Astrocyte (in vitro differentiated cells and primary cell): ENCODE measurements around the gene TUBA4B. TPM values are rescaled to one million over a fixed set of nuclear protein-coding genes. Genes with fewer than 3 reads are reported as not detected.

Experiments used
- DNase-seq: peaks from one replicate; pipeline ENCODE4 v3.0.0-alpha.2; 2010; ENCODE audit warnings: low read depth
- FAIRE-seq: peaks from 2 replicates; lab custom pipeline; 2011; peaks lifted over from hg19 to GRCh38; lab: Jason Lieb, UNC
- H2AFZ ChIP-seq: 2 replicates; pipeline ENCODE4 v1.6.0; 2012; ENCODE audit warnings: low read depth, low read length, inconsistent platforms
- H3K27ac ChIP-seq: 2 replicates; pipeline ENCODE4 v1.5.1; 2011; ENCODE audit warnings: low read depth, low read length, inconsistent platforms
- H3K27me3 ChIP-seq: 2 replicates; pipeline ENCODE4 v1.6.0; 2011; ENCODE audit warnings: low read length, inconsistent platforms; ENCODE audit not compliant: insufficient read depth
- H3K36me3 ChIP-seq: 2 replicates; pipeline ENCODE4 v1.5.1; 2011; ENCODE audit warnings: low read length, inconsistent platforms; ENCODE audit not compliant: insufficient read depth
- H3K4me1 ChIP-seq: 2 replicates; pipeline ENCODE4 v1.5.1; 2011; ENCODE audit warnings: low read length, inconsistent platforms; ENCODE audit not compliant: insufficient read depth
- H3K4me2 ChIP-seq: 2 replicates; pipeline ENCODE4 v1.6.0; 2012; ENCODE audit warnings: low read length, inconsistent platforms
- H3K4me3 ChIP-seq: 2 replicates; pipeline ENCODE4 v1.5.1; 2011; ENCODE audit warnings: low read depth, mild to moderate bottlenecking, low read length, inconsistent platforms; ENCODE audit not compliant: insufficient read depth
- H3K79me2 ChIP-seq: 2 replicates; pipeline ENCODE4 v1.6.0; 2012; ENCODE audit warnings: mild to moderate bottlenecking, low read length, inconsistent platforms; ENCODE audit not compliant: insufficient read depth
- H3K9ac ChIP-seq: 2 replicates; pipeline ENCODE4 v1.6.0; 2012; ENCODE audit warnings: mild to moderate bottlenecking, low read length, inconsistent platforms
- H3K9me3 ChIP-seq: 2 replicates; pipeline ENCODE4 v1.5.1; 2012; ENCODE audit warnings: low read depth, mild to moderate bottlenecking, low read length, inconsistent platforms; ENCODE audit not compliant: insufficient read depth
- H4K20me1 ChIP-seq: 2 replicates; pipeline ENCODE4 v1.6.0; 2012; ENCODE audit warnings: low read length, inconsistent platforms; ENCODE audit not compliant: insufficient read depth
- H3K27ac Mint-ChIP-seq: one replicate; pipeline ENCODE4 v1.8.0; 2021; ENCODE audit warnings: mild to moderate bottlenecking, mixed read lengths; ENCODE audit not compliant: unreplicated experiment
- H3K27me3 Mint-ChIP-seq: one replicate; pipeline ENCODE4 v1.8.0; 2021; ENCODE audit warnings: low read depth, mixed read lengths; ENCODE audit not compliant: unreplicated experiment
- H3K36me3 Mint-ChIP-seq: one replicate; pipeline ENCODE4 v1.8.0; 2021; ENCODE audit warnings: low read depth, mixed read lengths; ENCODE audit not compliant: unreplicated experiment
- H3K4me1 Mint-ChIP-seq: one replicate; pipeline ENCODE4 v1.8.0; 2021; ENCODE audit warnings: low read depth, mixed read lengths; ENCODE audit not compliant: unreplicated experiment
- H3K4me3 Mint-ChIP-seq: one replicate; pipeline ENCODE4 v1.8.0; 2021; ENCODE audit warnings: mild to moderate bottlenecking, moderate library complexity, mixed read lengths; ENCODE audit not compliant: unreplicated experiment
- H3K9me3 Mint-ChIP-seq: one replicate; pipeline ENCODE4 v1.8.0; 2021; ENCODE audit warnings: mild to moderate bottlenecking, mixed read lengths; ENCODE audit not compliant: unreplicated experiment
- CTCF ChIP-seq: IDR thresholded peaks from 2 replicates; pipeline ENCODE4 v1.5.1; 2011; ENCODE audit warnings: low read depth, mild to moderate bottlenecking, inconsistent platforms, low read length, moderate library complexity; ENCODE audit not compliant: insufficient read depth
- EZH2 ChIP-seq: IDR thresholded peaks from 2 replicates; pipeline ENCODE4 v1.6.1; 2012; ENCODE audit warnings: mild to moderate bottlenecking, low read length, inconsistent platforms; ENCODE audit not compliant: insufficient read depth
- total RNA-seq: library from RNA; stranded (reverse); gene quantifications from 2 replicates; pipeline ENCODE4 v1.2.1, GENCODE V29; 2021

TUBA4B gene
- total RNA-seq, 1 donor from 2014 or later, result not detected

GRCh38 chr2:219228041-219228910, 24.8 kb upstream of the TUBA4B start:
- FAIRE-seq (no peak), DNase-seq (no peak)
- H3K36me3 ChIP-seq, result peaks cover 26% of the 10 kb centered on the region
- peak overlapping the region; percentile 88 for H3K4me3 Mint-ChIP-seq
- H3K27me3 ChIP-seq, result no peaks in the 10 kb centered on the region
- H2AFZ ChIP-seq, result peak overlapping the region; percentile 61
- H3K27ac Mint-ChIP-seq, result no peak overlapping the region
- peaks cover 35% of the 10 kb centered on the region for H3K79me2 ChIP-seq
- H3K9me3 ChIP-seq, result no peaks in the 10 kb centered on the region
- no peaks in the 10 kb centered on the region for H3K27me3 Mint-ChIP-seq
- H3K4me3 ChIP-seq, result peak overlapping the region; percentile 93
- H3K9me3 Mint-ChIP-seq, result no peaks in the 10 kb centered on the region
- no peak for TF ChIP-seq EZH2
- TF ChIP-seq CTCF, result no peak
- peaks cover 10% of the 10 kb centered on the region for H3K4me1 Mint-ChIP-seq
- peaks cover 20% of the 10 kb centered on the region for H3K4me1 ChIP-seq
- H3K27ac ChIP-seq, result peak overlapping the region; percentile 86
- peak overlapping the region; percentile 90 for H3K9ac ChIP-seq
- peak overlapping the region; percentile 99 for H3K4me2 ChIP-seq
- peaks cover 10% of the 10 kb centered on the region for H4K20me1 ChIP-seq
- peaks cover 24% of the 10 kb centered on the region for H3K36me3 Mint-ChIP-seq

- H3K27ac ChIP-seq, result peak overlapping the region; percentile 86
Measured at GRCh38 chr2:219228911-219229304, 24.1 kb upstream of the TUBA4B start.

More at GRCh38 chr2:219228911-219229304, 24.1 kb upstream of the TUBA4B start:
- DNase-seq, result no peak
- Histone ChIP-seq H3K4me2 (peak overlapping the region; percentile 99), H2AFZ (peak overlapping the region; percentile 61), H4K20me1 (peaks cover 10% of the 10 kb centered on the region), H3K9me3 (no peaks in the 10 kb centered on the region), H3K9ac (peak overlapping the region; percentile 90), H3K4me3 (peak overlapping the region; percentile 93), H3K4me1 (peaks cover 20% of the 10 kb centered on the region), H3K36me3 (peaks cover 25% of the 10 kb centered on the region), H3K27me3 (no peaks in the 10 kb centered on the region), H3K79me2 (peaks cover 35% of the 10 kb centered on the region)
- Mint-ChIP-seq H3K36me3 (peaks cover 23% of the 10 kb centered on the region), H3K9me3 (no peaks in the 10 kb centered on the region), H3K27me3 (no peaks in the 10 kb centered on the region), H3K4me1 (peaks cover 10% of the 10 kb centered on the region), H3K4me3 (peak overlapping the region; percentile 88), H3K27ac (no peak overlapping the region)
- TF ChIP-seq EZH2 (no peak), CTCF (no peak)
- no peak for FAIRE-seq
